Ovary (tissue), 3 donors: Measurements from ENCODE around the gene KCNJ3.

Experiments
- EP300 ChIP-seq: sonication (generic); formaldehyde crosslinking; IDR thresholded peaks from one replicate; pipeline ENCODE4 v1.6.1; 2017; ENCODE audit warnings: antibody characterized with exemption
- POLR2A ChIP-seq: fragments of 450-650 bp; IDR thresholded peaks from one replicate; pipeline ENCODE4 v1.6.1; 2017; ENCODE audit warnings: antibody characterized with exemption, mild to moderate bottlenecking, moderate library complexity
- TF ChIP-seq, protein P1 (sequence below), 3 donors: fragments of 450-650 bp in 2 of 3; fragments of 200-600 bp in 1 of 3; IDR thresholded peaks; one replicate each; pipeline versions ENCODE4 v1.5.1 to v1.8.0; 2016 to 2022; ENCODE audit warnings: antibody characterized with exemption in 3 of 3, mild to moderate bottlenecking in 1 of 3
- donor health status: DM: no; HTN: no; CAD: no.

GRCh38 chr2:154875999-154876398, 177.5 kb downstream of the KCNJ3 start:
- TF ChIP-seq EP300 (no peak), POLR2A (no peak)
- TF ChIP-seq, protein P1, sequence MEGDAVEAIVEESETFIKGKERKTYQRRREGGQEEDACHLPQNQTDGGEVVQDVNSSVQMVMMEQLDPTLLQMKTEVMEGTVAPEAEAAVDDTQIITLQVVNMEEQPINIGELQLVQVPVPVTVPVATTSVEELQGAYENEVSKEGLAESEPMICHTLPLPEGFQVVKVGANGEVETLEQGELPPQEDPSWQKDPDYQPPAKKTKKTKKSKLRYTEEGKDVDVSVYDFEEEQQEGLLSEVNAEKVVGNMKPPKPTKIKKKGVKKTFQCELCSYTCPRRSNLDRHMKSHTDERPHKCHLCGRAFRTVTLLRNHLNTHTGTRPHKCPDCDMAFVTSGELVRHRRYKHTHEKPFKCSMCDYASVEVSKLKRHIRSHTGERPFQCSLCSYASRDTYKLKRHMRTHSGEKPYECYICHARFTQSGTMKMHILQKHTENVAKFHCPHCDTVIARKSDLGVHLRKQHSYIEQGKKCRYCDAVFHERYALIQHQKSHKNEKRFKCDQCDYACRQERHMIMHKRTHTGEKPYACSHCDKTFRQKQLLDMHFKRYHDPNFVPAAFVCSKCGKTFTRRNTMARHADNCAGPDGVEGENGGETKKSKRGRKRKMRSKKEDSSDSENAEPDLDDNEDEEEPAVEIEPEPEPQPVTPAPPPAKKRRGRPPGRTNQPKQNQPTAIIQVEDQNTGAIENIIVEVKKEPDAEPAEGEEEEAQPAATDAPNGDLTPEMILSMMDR (IDR thresholded peaks at IDR 0.05) = no peak
